Left renal pelvis (tissue), 4 donors: ENCODE results near the gene ACE. TPM values are rescaled to one million over a fixed set of nuclear protein-coding genes. Genes with fewer than 3 reads are reported as not detected.
A peak's percentile ranks its signal among the peaks of the same experiment; 100 is the strongest.

Experiments
- DNase-seq, 4 donors: peaks; one replicate each; pipeline ENCODE4 v3.0.0-alpha.2; 2013; ENCODE audit warnings: low read depth in 4 of 4, low spot score in 3 of 4
- polyA plus RNA-seq, 4 donors: library from polyadenylated mRNA; unstranded; fragments of 120-200 nt; gene quantifications; one replicate each; pipeline ENCODE4 v1.2.1, GENCODE V29; 2013; ENCODE audit not compliant: insufficient read length in 4 of 4

The ACE gene
- polyA plus RNA-seq, 4 donors = 3.5 to 18.2 (median 14.8) TPM

- no peak for DNase-seq
These were observed 2.7 kb upstream of the ACE start for GRCh38 chr17:63474174-63474573.

DNA sequence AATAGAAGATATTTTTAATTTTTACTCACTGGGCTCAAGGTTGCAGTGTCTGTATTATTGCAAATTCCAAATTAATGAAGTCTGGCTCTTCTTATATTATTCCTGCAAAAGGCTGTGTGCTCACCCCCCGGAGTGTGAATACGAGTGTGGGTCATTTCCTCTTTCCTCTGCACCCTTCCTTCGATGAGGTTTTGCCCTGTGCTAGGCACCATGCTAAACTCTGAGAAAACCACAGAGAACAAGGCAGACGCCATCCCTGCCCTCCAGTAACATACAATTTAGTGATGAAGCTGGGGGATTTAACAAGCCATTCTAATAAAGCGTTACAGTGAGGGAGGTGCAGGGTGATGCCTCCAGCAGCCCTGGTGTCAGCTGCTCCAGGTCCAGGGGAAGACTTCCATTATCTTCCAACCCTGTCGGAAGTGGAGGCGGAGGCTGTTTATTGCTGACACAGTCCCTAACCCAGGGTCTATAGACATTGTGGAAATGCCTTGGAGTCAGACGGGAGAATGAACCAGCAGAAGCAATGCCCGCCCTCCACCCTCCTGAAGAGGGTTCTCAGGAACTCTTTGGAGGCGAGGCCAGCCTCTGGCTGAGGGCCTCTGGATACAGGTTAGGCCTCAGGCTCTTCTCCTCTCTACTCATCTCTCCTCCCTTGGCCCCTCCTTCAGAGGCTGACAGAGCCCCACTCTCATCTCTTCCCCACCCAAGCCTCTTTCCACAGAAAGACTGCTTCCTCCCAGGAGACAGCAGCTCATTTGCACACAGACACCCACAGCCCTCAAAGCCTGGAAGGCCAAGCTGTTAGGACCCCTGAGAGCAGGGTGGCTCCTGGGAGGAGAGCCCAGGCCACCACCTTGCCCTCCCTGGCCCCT is 2.0 kb upstream of the ACE start:
- DNase-seq = no peak

DNA sequence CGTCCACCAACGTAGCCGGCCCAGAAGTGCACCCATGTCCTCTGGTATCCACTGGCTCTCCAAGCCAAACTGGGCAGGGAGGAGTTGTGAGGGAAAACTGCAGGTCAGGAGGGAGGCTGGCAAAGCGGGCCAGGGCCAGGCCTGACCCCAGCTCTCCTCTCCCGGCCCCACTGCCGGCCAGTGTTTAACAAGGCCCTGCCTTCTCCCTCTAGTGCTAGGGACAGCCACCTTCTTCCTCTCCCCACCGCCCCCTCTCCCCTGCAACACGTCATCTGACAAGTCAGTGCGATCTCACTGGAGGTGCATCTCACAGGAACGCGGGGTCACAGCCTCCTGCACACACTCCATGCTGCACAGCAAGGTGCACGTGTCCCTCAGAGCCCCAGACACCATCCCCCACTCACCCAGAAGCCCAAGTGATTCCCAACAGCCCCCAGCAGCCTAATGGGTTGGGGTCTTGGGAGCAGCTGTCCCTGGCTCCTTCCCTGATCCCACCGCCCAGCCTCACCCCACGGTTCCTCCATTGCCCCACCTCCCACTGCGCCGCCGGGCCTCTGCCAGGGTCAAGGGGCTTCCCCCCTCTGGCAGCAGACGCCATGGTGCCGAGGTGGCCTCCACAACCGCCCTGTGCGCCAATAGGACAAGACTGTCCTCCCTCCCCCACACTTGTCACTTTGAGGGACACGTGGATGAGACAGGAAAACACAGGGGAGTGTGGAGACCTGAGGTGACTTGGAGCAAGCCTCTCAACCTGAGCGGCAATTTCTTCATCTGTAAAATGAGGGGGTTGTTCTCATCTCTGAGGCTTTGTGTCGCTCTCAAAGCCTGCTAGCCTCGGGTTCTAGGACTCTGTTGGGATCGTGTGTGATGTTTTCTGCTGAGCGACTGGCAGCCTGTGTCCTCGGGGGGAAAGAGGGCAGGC is 1.1 kb upstream of the ACE start:
- DNase-seq = no peak

- DNase-seq = no peak
These were observed 405 bp upstream of the ACE start for GRCh38 chr17:63476459-63476853.

- no peak for DNase-seq
These were observed 899 bp downstream of the ACE start for GRCh38 chr17:63477480-63478440.

DNA sequence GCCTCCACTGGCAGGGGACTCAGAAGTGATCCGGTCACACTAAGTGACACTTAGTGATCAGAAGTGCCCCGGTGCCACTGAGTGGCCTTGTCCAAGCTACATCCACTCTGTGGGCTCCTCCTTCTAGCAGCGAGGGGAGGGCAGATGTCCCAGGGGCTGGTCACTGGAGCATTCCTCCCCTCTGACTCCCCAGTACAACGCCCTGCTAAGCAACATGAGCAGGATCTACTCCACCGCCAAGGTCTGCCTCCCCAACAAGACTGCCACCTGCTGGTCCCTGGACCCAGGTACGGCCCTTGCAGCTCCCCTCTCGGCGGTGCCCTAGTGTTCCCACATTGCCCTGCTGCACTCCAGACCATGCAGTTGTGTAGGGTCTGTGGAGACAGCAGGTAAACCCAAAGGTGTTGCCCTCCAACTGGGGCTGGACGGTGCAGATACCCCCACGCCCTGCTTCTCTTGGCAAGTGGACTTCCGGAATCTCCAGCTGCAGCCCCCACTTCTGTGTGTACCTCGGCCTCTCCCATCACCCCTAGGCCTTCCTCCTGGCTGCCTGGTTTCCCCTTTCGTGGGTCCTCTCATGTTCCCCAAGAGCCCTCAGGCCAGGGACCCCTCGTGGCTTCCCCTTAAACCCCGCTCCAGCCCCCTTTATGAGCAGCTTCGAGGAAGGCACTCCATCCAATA is 2.1 kb downstream of the ACE start:
- DNase-seq = peak in 1 of 4 donors; percentile 45

GRCh38 chr17:63479495-63480184 is 2.8 kb downstream of the ACE start:
- no peak for DNase-seq

DNA sequence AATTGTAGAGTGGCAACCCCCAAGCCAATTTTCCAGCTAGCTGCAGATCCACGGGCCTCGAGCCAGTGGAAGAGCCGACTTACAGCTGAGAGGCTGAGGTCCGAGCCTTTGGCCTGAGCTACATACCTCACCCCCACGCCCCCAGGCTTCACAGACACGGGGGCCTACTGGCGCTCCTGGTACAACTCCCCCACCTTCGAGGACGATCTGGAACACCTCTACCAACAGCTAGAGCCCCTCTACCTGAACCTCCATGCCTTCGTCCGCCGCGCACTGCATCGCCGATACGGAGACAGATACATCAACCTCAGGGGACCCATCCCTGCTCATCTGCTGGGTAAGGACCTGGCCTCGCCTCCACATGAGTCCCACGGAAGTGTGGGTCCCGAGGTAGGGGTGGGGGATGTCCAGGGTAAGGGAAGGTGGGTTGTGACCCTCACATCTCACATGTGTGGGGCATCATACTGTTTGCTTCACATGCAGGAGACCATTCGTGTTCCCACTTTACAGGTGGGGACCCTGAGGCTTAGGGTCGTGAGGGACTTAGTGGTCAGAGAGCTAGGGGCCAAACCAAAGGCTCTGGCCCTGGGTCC is 3.4 kb downstream of the ACE start:
- no peak for DNase-seq

- no peak for DNase-seq
These were observed 4.1 kb downstream of the ACE start for GRCh38 chr17:63480826-63481487.

- DNase-seq = no peak
These were observed 4.6 kb downstream of the ACE start for GRCh38 chr17:63481488-63481870.

DNA sequence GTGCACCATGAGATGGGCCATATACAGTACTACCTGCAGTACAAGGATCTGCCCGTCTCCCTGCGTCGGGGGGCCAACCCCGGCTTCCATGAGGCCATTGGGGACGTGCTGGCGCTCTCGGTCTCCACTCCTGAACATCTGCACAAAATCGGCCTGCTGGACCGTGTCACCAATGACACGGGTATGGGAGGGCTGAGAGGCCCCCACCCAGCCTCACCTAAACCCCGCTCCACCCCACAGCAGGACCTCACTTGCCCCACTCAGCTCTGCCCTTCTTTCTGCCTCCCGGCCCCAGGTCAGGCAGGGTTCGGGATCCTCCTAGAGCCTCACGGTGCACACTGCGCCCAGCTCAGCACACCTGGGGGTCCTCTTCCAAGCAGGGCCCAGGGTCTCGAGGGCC is 5.6 kb downstream of the ACE start:
- DNase-seq = no peak

DNA sequence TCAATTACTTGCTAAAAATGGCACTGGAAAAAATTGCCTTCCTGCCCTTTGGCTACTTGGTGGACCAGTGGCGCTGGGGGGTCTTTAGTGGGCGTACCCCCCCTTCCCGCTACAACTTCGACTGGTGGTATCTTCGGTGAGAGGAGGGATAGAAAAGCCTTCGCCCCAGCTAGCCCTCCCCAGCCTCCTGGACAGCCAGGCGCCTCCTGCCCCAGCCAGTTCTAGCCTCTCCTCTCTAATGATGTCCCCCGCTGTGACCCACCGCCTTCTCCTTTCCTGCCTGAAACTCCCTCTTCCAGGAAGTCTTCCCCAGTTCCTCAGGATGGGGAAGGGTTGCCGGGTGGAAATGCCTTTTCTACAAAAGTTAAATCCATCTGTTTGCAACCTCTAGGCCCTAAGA is 6.2 kb downstream of the ACE start:
- no peak for DNase-seq

- DNase-seq = no peak
These were observed 7.1 kb downstream of the ACE start for GRCh38 chr17:63483655-63484575.

GRCh38 chr17:63486317-63487013 is 9.6 kb downstream of the ACE start:
- no peak for DNase-seq

DNA sequence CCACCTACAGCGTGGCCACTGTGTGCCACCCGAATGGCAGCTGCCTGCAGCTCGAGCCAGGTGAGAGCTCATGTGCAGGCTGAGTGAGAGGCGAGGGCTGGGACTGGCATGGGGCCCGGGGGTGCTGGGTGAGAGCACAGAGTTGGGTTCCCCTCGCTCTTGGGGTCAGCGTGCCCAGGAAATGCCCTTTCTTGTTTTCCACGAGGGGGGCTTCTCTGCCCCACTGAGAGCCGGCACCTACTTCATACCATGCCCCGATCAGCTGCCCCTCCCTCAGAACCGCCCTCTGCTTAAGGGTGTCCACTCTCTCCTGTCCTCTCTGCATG is 10.1 kb downstream of the ACE start:
- DNase-seq = no peak

DNA sequence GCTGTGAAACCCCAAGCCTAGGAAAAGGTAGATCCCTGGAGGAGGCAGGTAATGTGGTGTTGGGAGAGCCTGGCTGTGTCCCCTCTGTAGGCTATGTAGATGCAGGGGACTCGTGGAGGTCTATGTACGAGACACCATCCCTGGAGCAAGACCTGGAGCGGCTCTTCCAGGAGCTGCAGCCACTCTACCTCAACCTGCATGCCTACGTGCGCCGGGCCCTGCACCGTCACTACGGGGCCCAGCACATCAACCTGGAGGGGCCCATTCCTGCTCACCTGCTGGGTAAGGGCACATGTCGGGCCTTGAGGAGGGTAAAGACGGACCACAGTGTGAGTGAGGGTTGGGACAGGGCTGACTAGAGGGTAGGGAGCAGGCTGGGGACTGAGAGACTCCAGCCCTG is 12.0 kb downstream of the ACE start:
- DNase-seq = no peak

GRCh38 chr17:63489291-63489690 is 12.4 kb downstream of the ACE start:
- no peak for DNase-seq
